Measurements from ENCODE around the gene RBM20. TPM values are rescaled to one million over a fixed set of nuclear protein-coding genes. Genes with fewer than 3 reads are reported as not detected.

RBM20 gene
- total and polyA plus RNA-seq, 8 donors = under 0.01 to 6.2 (median 0.59) TPM; not detected in 2

DNA sequence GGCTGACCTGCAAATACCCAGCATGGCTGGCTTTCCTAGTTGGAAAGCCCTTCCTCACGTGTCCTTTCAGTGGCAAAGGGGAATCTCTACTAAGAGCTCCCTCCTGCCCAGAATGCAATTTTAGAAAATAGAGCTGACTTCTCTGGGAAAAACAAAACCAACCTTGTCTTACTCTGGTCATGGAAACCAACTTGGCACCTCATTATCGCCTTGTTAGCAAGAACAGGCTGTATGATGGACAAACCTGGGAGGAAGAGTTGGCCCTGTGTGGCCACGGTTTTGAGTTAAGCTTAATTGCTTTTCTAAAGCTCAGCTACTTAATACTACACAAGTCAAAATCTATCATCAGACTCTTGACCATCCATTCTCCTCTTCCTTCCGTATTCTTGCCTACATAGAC is 133.5 kb downstream of the RBM20 start:
- H3K27me3 ChIP-seq = no peaks in the 10 kb centered on the region
- intact Hi-C loops (cut with DNase I; ENCODE audit: low total_unique reads) = no loop called here
- H3K36me3 ChIP-seq = no peaks in the 10 kb centered on the region
- TF ChIP-seq EP300 (IDR thresholded peaks at IDR 0.05) (no peak), POLR2AphosphoS5 (IDR thresholded peaks at IDR 0.05) (no peak), POLR2A (IDR thresholded peaks at IDR 0.05) (no peak)
- TF ChIP-seq, protein P1, sequence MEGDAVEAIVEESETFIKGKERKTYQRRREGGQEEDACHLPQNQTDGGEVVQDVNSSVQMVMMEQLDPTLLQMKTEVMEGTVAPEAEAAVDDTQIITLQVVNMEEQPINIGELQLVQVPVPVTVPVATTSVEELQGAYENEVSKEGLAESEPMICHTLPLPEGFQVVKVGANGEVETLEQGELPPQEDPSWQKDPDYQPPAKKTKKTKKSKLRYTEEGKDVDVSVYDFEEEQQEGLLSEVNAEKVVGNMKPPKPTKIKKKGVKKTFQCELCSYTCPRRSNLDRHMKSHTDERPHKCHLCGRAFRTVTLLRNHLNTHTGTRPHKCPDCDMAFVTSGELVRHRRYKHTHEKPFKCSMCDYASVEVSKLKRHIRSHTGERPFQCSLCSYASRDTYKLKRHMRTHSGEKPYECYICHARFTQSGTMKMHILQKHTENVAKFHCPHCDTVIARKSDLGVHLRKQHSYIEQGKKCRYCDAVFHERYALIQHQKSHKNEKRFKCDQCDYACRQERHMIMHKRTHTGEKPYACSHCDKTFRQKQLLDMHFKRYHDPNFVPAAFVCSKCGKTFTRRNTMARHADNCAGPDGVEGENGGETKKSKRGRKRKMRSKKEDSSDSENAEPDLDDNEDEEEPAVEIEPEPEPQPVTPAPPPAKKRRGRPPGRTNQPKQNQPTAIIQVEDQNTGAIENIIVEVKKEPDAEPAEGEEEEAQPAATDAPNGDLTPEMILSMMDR (IDR thresholded peaks at IDR 0.05) = no peak
- H3K4me3 ChIP-seq = no peak overlapping the region
- no peak for DNase-seq
- no peaks in the 10 kb centered on the region for H3K4me1 ChIP-seq
- no peak overlapping the region for H3K27ac ChIP-seq
- 81 to 91% (median 87%) methylated on average over 4 of the region's 4 CpGs for WGBS, 5 donors
- H3K9me3 ChIP-seq = no peaks in the 10 kb centered on the region

DNA sequence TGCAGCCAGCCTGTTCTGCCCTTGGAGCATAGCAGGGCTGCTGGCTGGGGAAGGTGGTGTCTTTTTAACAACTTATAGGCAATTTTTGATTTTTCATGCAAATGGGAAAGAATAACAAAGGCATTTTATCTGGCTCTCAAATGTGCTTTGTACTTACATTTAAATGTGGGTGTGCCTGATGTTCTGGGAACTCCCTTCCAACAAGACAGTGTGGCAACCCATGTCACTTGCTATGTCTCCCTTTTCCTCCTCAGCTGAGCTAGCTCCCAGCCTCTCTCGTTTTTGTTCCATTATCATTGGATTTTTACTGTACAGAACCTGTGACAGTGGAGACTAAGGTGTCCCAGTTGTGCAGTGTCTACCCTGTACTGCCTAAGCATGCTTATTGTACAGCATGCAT is 134.1 kb downstream of the RBM20 start:
- no peaks in the 10 kb centered on the region for H3K9me3 ChIP-seq
- WGBS, 5 donors = 36 to 59% (median 54%) methylated on average over 1 of the region's 1 CpG
- no peak overlapping the region for H3K27ac ChIP-seq
- H3K36me3 ChIP-seq = no peaks in the 10 kb centered on the region
- intact Hi-C loops (cut with DNase I; ENCODE audit: low total_unique reads) = no loop called here
- H3K27me3 ChIP-seq = no peaks in the 10 kb centered on the region
- no peak for DNase-seq
- no peaks in the 10 kb centered on the region for H3K4me1 ChIP-seq
- TF ChIP-seq, protein P1 (IDR thresholded peaks at IDR 0.05) = no peak
- TF ChIP-seq EP300 (IDR thresholded peaks at IDR 0.05) = no peak
- TF ChIP-seq POLR2AphosphoS5 (IDR thresholded peaks at IDR 0.05) = no peak
- TF ChIP-seq POLR2A (IDR thresholded peaks at IDR 0.05) = no peak
- no peak overlapping the region for H3K4me3 ChIP-seq

DNA sequence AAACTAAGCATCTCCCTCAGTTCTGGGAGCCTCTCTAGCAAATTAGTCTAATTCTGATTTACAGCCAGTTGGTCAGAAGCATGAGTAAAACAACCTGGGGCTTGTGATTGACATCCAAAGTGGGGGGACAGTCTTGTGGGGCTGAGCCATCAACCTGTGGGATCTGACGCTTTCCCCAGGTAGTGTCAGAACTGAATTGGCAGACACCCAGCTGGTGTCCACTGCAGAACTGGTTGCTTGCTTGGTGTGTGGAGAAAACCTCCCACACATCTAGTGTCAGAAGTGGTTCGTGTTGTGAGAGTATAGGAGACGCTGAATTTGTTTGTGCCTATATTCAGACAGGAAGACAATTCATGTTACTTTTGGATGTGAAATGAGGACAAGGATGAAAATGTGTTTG is 135.4 kb downstream of the RBM20 start:
- Histone ChIP-seq H3K4me3 (no peak overlapping the region), H3K27ac (no peak overlapping the region), H3K27me3 (no peaks in the 10 kb centered on the region), H3K36me3 (no peaks in the 10 kb centered on the region), H3K4me1 (peaks cover 0 to 4% (median 2%) of the 10 kb centered on the region in 4 donors), H3K9me3 (no peaks in the 10 kb centered on the region)
- TF ChIP-seq POLR2A (IDR thresholded peaks at IDR 0.05) (no peak), POLR2AphosphoS5 (IDR thresholded peaks at IDR 0.05) (no peak), EP300 (IDR thresholded peaks at IDR 0.05) (no peak)
- TF ChIP-seq, protein P1 (IDR thresholded peaks at IDR 0.05) = no peak
- intact Hi-C loops (cut with DNase I; ENCODE audit: low total_unique reads) = no loop called here
- 39 to 65% (median 57%) methylated on average over 3 of the region's 3 CpGs for WGBS, 5 donors
- DNase-seq = no peak

DNA sequence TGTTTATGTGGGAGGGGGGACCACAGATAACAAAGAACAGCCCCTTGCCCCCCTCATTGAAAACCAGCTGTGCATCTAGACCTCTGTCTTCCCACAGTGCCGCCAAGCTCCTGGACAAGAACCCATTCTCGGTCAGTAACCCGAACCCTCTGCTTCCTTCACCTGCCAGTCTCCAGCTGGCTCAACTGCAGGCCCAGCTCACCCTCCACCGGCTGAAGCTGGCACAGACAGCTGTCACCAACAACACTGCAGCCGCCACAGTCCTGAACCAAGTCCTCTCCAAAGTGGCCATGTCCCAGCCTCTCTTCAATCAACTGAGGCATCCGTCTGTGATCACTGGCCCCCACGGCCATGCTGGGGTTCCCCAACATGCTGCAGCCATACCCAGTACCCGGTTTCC is 136.6 kb downstream of the RBM20 start:
- H3K27ac ChIP-seq = no peak overlapping the region
- H3K36me3 ChIP-seq = no peaks in the 10 kb centered on the region
- TF ChIP-seq EP300 (IDR thresholded peaks at IDR 0.05) = no peak
- no peak for TF ChIP-seq POLR2A (IDR thresholded peaks at IDR 0.05)
- TF ChIP-seq POLR2AphosphoS5 (IDR thresholded peaks at IDR 0.05) = no peak
- TF ChIP-seq, protein P1 (IDR thresholded peaks at IDR 0.05) = no peak
- no peaks in the 10 kb centered on the region for H3K9me3 ChIP-seq
- H3K4me3 ChIP-seq = no peak overlapping the region
- peaks cover 0 to 8% (median 2%) of the 10 kb centered on the region in 4 donors for H3K4me1 ChIP-seq
- no peaks in the 10 kb centered on the region for H3K27me3 ChIP-seq
- no peak for DNase-seq
- WGBS, 5 donors = 92 to 97% (median 97%) methylated on average over 8 of the region's 8 CpGs
- intact Hi-C loops (cut with DNase I; ENCODE audit: low total_unique reads) = no loop called here

Data from stomach (tissue), 9 donors.